Stimulated activated CD8-positive, alpha-beta memory T cell treated with anti-CD3 and anti-CD28 coated beads, Interleukin-4, amount 100 ng/mL, for 24 hours (primary cell): ENCODE data around the gene ATXN7L1.
"Not testable (repeated sequence)": the region's sequence is repeated elsewhere in the genome, so short reads cannot be mapped to it uniquely, and the experiment has no call there.

Experiments
- DNase-seq: peaks from one replicate; pipeline ENCODE4 v3.0.0-alpha.2; 2020; ENCODE audit warnings: low read depth

The ATXN7L1 gene

GRCh38 chr7:105860793-105861192 is 15.6 kb downstream of the ATXN7L1 start:
- no peak for DNase-seq

GRCh38 chr7:105857009-105857952 is 19.1 kb downstream of the ATXN7L1 start:
- DNase-seq, result no peak

GRCh38 chr7:105854498-105854897 is 21.9 kb downstream of the ATXN7L1 start:
- no peak for DNase-seq

GRCh38 chr7:105853931-105854419 is 22.4 kb downstream of the ATXN7L1 start:
- DNase-seq, result no peak

- DNase-seq, result no peak
These were observed 25.3 kb downstream of the ATXN7L1 start for GRCh38 chr7:105851064-105851463.

DNA sequence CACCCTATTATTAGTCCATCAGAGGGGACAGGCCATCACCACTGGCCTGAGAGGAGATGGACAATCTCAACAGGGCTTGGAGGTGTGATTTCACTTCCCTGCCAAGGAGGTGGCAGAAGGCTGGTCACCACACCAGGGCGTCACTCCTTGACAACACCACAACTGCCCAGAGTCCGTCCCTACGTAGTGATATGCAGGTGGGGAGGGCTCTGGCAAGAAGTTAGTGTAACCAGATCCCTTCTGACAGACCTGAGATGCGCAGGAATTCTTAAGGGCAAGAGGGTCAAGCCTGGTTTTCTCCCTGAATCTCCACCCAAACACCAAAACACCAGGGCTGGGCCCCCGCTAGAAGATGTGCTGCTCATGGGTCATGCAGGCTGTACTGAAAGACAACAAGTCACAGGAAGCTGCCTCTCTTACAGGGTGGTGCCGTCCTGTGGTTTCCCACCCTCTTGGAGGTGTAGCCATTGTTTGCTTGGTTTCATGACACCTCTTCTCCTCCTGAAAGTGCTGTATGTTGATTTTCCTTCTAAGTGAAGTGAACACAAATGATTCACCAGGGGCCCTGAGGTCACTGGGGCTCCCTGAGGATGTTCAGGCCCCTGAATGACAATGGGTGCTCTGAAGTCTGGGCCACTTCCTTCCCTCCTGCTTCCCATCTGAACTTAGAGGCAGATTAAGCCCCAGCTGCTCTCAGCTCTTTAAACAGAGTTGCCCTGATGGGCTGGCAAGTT is 27.1 kb downstream of the ATXN7L1 start:
- peak; percentile 57 for DNase-seq

DNA sequence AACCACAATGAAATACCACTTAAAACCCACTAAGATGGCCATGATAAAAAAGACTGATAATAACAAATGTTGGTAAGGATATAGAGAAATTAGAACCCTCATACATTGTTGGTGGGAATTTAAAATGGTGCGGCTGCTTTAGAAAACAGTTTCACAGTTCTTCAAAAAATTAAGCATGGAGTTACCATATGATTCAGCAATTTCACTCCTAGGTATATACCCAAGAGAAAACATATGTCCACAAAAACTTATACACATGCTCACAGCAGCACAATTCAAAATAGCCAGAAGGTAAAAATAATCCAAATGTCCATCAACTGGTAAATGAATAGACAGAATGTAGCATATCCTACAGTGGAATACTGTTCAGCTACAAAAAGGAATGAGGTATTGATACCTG is 30.0 kb downstream of the ATXN7L1 start:
- no peak for DNase-seq

DNA sequence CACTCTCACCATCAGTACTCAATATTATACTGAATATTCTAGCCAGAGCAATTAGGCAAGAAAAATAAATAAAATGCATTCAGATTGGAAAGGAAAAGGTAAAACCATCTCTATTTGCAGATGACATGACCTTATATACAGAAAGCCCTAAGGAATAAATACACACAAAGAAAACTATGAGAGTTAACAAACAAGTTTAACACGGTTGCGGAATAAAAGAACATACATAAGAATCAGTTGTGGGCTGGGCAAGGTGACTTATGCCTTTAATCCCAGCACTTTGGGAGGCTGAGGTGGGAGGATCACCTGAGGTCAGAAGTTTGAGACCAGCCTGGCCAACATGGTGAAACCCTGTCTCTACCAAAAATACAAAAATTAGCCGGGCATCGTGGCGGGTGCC is 31.7 kb downstream of the ATXN7L1 start:
- not testable (repeated sequence) for DNase-seq

DNA sequence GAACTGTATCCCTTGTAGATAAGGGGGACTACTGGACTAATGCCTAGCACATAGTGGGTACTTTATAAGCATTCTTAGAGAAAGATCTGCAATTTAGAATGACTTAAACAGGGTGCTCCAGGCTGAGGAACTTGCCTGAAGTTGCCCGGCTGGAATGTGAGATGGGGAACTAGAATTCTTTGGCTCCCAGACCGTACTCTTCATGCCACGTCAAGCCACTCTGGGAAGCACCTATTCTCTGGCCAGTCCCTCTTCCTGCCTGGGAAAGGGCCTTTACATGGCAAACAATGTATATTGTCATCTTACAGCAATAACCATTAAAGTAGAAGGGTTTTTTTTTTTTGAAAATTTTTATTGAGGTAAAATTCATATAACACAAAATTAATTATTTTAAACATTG is 34.5 kb downstream of the ATXN7L1 start:
- no peak for DNase-seq

GRCh38 chr7:105840981-105841749 is 35.2 kb downstream of the ATXN7L1 start:
- no peak for DNase-seq

GRCh38 chr7:105839266-105839665 is 37.1 kb downstream of the ATXN7L1 start:
- no peak for DNase-seq

- no peak for DNase-seq
These were observed 37.7 kb downstream of the ATXN7L1 start for GRCh38 chr7:105838627-105839231.

DNA sequence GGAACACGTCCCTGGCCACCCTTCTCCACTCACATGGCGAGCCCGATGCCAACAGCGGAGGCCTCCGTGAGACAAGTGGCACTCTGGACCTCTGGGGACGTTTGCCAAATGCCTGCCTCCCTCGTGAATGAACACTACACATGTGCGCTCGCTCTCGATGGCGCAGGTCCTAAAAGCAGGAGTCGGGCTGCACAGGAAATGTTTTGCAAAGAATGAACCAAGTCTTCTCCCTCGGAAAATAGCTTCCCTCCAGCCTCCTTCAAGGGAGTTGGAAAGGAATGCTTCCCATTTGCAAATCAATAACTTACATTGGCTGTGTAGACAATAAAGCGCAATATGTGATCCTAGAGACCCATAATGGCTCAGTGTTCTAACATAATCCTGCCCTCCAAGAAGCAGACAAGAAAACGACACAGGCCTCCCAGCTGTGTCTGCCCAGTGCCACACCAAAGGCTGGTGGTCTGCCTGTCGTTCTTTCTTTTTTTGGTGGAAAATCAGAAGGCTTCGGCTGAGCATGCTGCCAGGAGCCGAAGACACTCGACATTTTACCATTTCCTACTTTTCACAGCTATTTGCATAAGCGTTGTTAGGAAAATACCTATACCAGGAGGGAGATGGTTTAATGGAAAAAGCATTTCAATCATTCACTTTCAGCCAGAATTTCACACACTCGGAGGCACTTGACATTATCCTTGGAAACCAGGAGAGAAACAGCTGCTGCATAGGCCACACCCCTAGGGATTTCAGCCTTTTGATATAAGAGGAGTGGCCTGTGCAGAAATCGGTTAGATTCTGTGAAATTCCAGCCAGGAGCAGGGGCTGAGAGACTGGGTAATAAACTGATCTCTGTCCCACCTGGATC is 38.4 kb downstream of the ATXN7L1 start:
- no peak for DNase-seq

- no peak for DNase-seq
These were observed 41.0 kb downstream of the ATXN7L1 start for GRCh38 chr7:105835441-105835840.

DNA sequence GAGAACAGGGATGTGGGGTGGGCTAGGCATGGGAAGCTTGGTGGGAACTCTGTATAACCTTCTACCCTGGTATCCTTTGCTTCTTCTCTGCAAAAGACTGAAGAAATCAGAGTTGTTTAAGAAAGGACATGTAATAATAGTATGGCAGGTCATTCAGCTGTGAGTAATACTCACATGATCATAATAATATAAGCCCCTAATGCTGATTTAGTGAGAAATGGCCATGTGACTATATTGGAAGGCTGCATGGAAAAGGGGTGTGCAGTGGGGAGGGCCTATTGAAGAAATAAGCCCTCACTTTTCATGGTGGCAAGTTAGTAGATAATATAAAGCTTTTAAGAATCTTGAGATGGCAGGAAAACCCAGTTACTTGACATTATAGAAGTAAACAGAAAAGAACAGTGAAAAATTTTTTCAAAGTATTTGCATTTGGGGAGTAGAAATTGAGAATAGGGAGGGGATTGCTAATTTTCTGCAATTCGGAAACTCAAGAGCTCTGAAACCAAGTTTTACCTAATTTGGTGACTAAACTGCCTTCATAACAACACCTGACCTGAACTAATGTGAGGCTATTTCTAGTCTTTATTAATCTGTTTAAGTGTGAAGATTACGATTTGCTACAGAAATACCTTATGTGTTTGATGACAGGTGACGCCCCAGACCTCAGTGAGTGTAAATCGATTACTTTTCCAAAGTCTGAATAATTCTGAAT is 44.4 kb downstream of the ATXN7L1 start:
- DNase-seq, result no peak

GRCh38 chr7:105831302-105831620 is 45.1 kb downstream of the ATXN7L1 start:
- no peak for DNase-seq

DNA sequence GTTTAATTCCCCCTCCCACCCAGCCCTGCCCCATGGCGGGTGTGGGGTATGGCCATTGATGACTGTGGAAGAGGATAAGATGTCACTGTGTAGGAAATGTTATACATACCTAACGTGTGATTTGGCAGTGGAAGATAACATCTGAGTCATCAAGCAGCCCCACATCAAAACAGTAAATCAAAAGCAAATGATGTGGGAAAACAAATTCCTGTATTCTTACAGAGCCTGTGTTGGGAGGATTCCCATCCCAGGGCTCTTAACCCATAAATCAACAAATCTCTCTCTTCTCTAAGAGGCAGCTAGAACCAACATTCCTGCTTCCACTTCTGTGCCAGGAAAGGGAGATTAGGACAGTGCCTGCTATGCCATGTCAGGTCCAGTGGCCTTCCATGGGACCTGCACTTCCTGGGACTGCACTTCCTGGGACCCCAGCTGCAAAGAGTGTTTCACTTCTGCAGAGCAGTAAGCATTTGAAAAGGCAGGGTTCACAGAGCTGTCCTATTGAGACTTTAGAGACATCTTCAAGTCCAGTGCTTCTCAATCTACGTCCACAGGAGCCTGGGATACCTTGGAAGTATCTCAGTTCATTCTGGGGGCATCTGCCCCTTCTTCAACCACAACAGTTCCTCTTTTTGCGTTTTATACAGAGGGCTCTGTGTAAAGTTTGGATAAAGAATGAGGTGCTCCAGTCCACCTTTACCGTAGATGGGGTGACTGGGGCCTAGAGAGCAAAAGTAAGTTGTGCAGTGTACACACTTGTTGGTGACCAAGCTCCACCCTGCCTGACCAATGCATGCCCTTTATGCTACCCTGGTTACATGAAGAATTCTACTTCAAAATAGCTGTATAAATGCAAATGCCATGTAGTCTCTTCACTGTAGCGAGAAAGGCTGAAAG is 45.7 kb downstream of the ATXN7L1 start:
- DNase-seq, result no peak

GRCh38 chr7:105829681-105830322 is 46.6 kb downstream of the ATXN7L1 start:
- no peak for DNase-seq

DNA sequence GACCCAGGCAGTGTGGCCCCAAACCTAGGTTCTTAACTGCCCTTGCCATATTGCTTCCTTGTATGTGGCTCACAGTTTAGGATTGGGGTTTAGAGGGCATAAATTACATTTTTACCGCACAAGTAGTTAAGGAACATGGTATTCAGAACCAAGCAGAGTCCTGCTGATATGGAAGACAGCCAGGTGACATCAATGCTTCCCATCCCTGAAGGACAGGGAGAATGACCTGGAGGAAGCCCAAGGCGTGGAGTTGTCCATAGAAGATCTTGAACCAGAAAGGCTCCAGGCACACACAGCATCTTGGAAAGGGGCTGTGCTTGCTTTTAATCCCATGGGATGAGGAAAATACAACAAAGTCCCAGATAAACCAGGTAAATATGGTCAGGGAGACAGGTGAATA is 48.3 kb downstream of the ATXN7L1 start:
- DNase-seq, result no peak
